Measurements from ENCODE around the gene IFT74.

Gene IFT74

DNA sequence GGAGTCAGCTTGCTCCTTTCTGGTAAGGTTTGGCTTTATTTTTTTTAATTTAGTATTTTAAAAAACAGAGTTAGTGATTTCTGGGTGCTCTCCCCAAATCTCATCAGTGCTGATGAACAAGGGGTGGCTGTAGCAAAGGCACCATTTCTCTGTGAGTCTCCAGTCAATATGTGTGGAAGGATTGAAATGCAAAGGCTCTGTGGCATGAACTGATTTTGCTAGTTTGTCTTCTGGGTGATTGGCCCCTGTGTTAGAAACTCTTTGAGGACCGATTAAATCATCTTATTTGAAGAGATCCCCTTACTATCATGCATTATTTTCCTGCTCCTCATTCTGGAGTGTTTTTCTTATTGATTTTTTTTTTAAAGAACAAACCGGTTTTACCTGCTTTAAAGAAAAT, 153.4 kb downstream of the IFT74 start:
- TF ChIP-seq GATA1 (IDR thresholded peaks at IDR 0.05; ENCODE audit: low read depth, low read length): no peak
- TF ChIP-seq POLR2A (IDR thresholded peaks at IDR 0.05; ENCODE audit: low read length): no peak
- DNase-seq: no peak

DNA sequence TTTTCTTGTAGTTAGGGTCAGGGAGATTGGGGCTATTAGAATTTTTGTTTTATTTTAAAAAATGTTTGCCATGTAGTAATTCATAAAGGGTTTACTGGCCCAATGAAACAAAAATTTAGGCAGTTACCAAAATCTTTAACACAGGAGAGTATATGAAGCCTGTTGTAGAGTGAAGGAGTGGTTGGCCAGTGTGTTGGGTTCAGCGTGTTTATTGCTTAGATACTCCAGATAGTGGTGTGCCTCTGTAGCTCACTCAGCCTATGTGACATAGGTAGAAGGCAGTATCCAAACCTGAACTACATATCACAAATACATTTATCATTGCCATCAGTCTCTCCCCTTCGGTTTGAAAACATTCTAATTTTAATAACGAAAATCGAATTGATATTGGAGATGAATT, 154.0 kb downstream of the IFT74 start:
- DNase-seq: no peak
- TF ChIP-seq GATA1 (IDR thresholded peaks at IDR 0.05; ENCODE audit: low read depth, low read length): no peak

DNA sequence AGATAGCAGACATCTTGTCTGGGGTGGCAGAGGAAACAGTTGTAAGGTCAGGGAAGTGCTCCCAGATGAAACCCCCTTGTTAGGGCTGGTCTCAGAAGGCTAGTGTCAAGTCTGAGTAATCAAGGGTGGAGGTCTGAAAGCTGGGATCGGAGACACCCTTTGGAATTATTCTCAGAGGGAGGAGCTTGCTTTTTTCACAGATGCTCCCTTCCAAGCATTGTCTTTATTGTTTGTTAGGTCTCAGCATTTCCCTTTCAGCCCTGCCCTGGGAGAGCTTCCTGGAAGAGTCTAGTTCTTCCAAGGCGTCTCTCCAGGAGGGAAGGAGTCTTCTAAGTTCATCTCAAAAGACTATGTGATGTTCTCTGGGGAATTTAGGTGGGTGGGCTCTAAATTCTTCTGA, 156.0 kb downstream of the IFT74 start:
- DNase-seq: no peak
- TF ChIP-seq GATA1 (IDR thresholded peaks at IDR 0.05; ENCODE audit: low read depth, low read length) (no peak), POLR2A (IDR thresholded peaks at IDR 0.05; ENCODE audit: low read length) (no peak)
